T-helper 1 cell (primary cell): ENCODE data around the gene ENOX1.

Experiments used
- DNase-seq, 5 donors: peaks; one replicate each; pipeline ENCODE4 v3.0.0-alpha.2; 2012 to 2020

Gene ENOX1

GRCh38 chr13:43232144-43232872, 554.5 kb downstream of the ENOX1 start:
- no peak for DNase-seq

GRCh38 chr13:43230989-43231388, 555.8 kb downstream of the ENOX1 start:
- DNase-seq: no peak

GRCh38 chr13:43229506-43229905, 557.3 kb downstream of the ENOX1 start:
- no peak for DNase-seq

DNA sequence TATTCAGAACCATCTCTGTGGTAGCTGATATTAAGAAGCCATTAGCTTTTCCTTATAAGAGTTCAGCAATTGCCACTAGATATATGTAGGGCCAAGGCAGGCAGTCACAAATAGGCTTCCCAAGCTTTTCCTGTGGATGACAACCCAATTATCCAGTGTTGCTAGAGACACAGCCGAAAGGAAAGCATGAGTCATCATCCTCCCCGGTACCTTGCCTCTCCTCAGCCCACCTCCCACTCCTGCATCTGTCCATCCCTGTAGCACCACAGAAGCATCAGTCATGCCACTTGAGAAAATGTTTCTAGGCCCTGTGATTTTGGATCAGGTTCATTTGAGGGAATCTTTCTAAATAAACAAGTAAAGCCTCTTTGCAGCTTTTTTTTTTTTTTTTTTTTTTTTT, 559.1 kb downstream of the ENOX1 start:
- DNase-seq: no peak

DNA sequence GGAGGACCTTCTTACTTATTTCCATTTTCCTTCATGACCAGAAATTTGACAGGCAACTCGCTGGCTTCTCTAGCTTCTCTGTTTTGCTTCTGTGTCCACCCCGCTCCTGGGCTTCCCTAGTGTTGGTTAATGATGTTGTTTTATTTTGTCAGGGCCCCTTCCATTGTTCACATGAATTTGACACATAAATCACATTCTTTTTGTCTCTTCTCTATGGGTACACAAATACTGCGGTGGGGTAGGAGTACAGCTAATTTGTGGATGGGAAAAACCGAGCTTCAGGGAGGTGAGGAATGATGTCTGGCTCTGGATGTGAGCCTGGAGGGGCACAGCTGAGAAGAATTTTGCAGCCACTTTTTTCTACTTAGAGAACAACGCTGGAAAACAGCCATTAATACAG, 563.6 kb downstream of the ENOX1 start:
- no peak for DNase-seq

- no peak for DNase-seq
These were observed 564.7 kb downstream of the ENOX1 start for GRCh38 chr13:43222086-43222485.

- DNase-seq: no peak
These were observed 565.2 kb downstream of the ENOX1 start for GRCh38 chr13:43221611-43222010.

DNA sequence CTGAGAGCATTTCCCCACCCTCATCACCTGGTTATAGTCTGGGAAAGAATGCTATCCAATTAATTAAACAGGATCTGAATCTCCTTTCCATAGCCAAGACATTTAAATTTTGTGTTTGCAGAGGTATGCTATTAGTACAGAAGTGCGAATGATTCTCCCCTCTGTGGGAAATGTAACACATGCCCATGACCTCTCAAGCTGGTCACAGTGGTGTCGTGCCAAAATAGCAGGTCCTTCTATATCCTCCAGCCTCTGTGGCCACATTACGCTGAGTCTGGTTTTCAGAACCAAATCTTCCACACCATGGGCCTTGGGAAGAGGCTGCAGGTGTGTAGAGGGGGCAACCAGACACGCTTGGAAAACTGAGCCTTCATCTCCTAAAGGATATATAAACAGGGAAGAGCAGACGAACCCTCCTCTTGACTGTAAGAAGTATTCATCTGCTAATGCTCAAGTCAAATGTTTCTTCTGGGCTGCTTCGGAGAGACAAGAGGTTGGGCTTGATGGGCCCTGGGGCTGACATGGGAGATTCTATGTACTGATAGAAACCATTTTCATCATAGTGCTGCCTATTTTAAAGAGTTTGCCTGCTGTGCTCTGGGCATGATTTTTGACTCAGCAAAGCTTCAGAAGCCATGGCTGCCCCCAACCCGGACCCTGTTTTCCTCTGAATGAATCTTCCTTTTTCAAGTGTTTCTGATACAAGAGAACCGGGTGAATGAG, 565.7 kb downstream of the ENOX1 start:
- DNase-seq: no peak

GRCh38 chr13:43214124-43214523, 572.6 kb downstream of the ENOX1 start:
- DNase-seq: no peak

DNA sequence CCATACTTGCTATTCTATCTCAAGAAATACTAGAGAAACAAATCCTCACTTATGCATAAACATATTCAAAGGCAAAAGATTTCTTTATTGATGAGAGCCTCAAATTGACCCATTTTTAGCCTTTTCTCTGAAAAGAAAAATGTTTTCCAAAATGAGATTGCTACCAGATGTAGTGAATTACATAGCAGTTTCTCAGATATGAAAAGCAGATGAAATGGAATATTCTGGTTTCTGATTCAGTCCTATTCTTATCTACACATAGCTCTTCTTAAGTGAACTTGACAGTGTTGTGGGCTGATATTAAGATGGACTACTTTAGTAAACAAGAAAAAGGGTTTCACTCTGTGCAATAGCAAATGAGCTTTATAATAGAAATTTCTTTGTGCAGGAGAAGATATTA, 579.9 kb downstream of the ENOX1 start:
- DNase-seq: no peak

DNA sequence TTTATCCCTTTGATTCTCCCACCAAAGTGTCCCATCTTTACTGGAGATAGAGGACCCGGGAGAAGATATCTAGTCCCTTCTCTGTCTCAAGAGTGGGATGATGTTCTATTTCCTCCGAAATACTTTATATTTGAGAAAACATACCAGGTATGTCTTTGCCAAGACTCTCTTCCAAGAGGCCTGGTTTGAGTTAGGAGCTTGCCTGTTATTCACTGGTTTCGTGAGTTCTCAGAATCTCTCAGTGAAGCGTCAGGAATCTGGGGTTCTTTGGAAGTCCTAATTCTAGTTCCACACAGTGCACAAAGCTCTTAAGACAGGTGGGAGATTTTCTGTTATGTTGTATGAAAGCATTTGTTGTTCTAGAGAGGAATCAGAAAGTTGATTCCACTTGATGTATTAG, 581.4 kb downstream of the ENOX1 start:
- DNase-seq: no peak

GRCh38 chr13:43204591-43204990, 582.2 kb downstream of the ENOX1 start:
- DNase-seq: no peak

DNA sequence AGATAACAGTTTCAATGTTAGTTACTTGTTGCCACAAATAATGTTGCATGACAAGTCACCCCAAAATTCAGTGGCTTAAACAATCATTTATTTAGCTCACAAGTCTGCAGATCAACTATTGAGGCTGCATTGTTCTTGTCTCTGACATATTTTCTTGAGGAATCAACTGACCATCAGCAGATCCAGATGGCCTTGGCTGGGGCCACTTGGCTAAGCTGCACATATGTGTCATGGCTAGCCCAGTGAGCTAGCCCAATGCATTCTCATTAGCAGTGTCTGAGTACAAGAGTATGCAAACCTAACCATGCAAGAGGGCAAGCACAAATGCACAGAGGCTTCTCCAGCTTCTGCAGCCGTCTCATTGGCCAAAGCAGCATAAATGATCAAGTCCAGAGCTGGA, 583.0 kb downstream of the ENOX1 start:
- DNase-seq: no peak

- DNase-seq: no peak
These were observed 586.0 kb downstream of the ENOX1 start for GRCh38 chr13:43200736-43201135.

GRCh38 chr13:43200307-43200706, 586.5 kb downstream of the ENOX1 start:
- DNase-seq: no peak

DNA sequence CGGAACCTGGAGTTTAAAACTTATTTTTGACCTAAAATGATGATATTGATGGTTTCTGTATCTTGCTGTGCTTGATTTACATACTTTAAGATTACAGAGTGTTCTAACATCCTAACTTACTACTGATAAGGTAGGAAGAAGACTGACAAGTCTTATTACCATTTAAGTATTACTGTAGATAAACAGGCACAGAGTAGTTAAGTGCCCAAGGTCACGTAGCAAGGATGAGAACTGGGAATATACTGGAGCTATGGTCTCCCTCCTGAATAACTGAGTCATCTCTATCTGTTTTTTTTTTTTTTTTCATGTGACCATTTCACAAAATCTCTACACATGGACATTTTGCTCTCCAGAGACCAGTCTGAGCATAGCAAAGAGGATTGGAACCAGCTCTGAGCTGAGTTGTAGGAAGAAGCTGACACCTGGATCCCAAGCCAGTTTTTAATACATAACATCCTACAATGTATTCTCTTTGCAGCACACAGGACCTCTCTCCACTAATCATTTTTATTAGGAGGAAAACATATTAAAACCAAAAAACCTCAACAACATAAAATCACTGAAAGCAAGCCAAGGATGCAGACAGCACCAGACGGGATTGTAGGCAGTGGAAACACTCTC, 589.9 kb downstream of the ENOX1 start:
- DNase-seq: no peak

GRCh38 chr13:43196086-43196621, 590.6 kb downstream of the ENOX1 start:
- no peak for DNase-seq

GRCh38 chr13:43195551-43195950, 591.2 kb downstream of the ENOX1 start:
- no peak for DNase-seq

DNA sequence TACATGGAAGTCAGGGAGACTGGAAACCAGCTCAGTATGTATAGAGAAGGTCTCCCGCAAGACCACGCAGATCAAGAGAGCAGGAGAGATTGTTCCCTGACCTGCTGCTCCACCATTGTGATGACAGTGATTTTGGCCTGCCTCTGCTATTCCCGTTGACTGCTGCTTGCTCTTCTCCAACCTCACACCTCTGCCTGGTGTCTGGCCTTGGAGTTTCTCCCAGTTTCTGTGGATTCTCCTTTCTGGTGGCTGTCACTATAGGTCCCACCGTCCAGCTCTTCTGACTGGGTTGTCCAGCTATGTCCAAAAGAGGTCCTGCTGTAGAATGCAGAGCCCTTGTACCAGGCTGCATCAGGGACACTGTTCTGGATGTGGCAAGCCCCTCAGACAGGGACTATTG, 591.7 kb downstream of the ENOX1 start:
- DNase-seq: no peak

GRCh38 chr13:43193789-43194420, 592.9 kb downstream of the ENOX1 start:
- DNase-seq: no peak

GRCh38 chr13:43191546-43191945, 595.2 kb downstream of the ENOX1 start:
- DNase-seq: no peak

- DNase-seq: no peak
These were observed 601.5 kb downstream of the ENOX1 start for GRCh38 chr13:43185226-43185625.

DNA sequence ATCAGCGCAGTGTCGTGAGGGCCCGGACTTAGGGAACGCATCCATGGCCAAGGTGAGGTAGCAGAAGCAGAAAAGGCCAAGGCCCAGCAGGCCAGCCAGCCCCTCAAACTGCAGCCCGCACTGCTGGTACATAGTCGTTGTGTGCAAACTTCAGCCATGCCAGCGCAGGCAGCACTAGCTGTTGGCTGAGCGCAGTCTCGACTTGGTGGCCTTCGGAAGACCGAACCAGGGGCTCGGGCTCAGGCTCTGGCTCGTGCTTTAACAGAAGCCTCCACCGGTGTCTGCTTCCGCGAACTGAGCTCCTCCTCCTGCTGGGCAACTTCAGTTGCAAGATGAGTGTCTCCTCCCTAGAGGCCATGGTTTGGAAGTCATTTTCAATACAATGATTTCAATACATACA, 605.9 kb downstream of the ENOX1 start:
- no peak for DNase-seq
